HepG2 (cell line): ENCODE results near the gene EPHB4. TPM values are rescaled to one million over a fixed set of nuclear protein-coding genes. Genes with fewer than 3 reads are reported as not detected.
A peak's percentile ranks its signal among the peaks of the same experiment; 100 is the strongest.

Experiments
- ADNP ChIP-seq: sonication (generic); formaldehyde crosslinking; IDR thresholded peaks from 2 replicates; pipeline ENCODE4 v1.4.0; 2020; ENCODE audit warnings: missing genetic modification reagents
- ATF1 ChIP-seq: IDR thresholded peaks from 2 replicates; pipeline ENCODE4 v1.6.1; 2016; ENCODE audit warnings: mild to moderate bottlenecking, control low read depth
- ATF7 ChIP-seq, 2 experiments: fragments of 450-650 bp in 1 of 2; sonication (generic) in 1 of 2; formaldehyde crosslinking in 1 of 2; IDR thresholded peaks; 2 replicates each; pipeline versions ENCODE4 v1.4.0 to v1.6.1; 2016 to 2020; ENCODE audit warnings: antibody characterized with exemption in 1 of 2, mild to moderate bottlenecking in 1 of 2, missing genetic modification reagents in 1 of 2
- BRF2 ChIP-seq: sonication (generic); formaldehyde crosslinking; IDR thresholded peaks from 2 replicates; pipeline ENCODE4 v1.8.1; 2022; ENCODE audit warnings: mild to moderate bottlenecking, missing genetic modification reagents
- CREBL2 ChIP-seq: sonication (generic); formaldehyde crosslinking; IDR thresholded peaks from 2 replicates; pipeline ENCODE4 v1.8.1; 2023; ENCODE audit warnings: missing genetic modification reagents, mild to moderate bottlenecking, borderline replicate concordance
- KMT2A ChIP-seq: sonication (generic); formaldehyde crosslinking; IDR thresholded peaks from 2 replicates; pipeline ENCODE4 v1.4.0; 2020; ENCODE audit warnings: missing genetic modification reagents
- KMT2B ChIP-seq: IDR thresholded peaks from 2 replicates; pipeline ENCODE4 v1.6.1; 2016; ENCODE audit warnings: missing genetic modification reagents, missing compliant biosample characterization
- NKX3-1 ChIP-seq: sonication (generic); formaldehyde crosslinking; IDR thresholded peaks from 2 replicates; pipeline ENCODE4 v1.5.0; 2020; ENCODE audit warnings: missing genetic modification reagents
- SOX6 ChIP-seq, 2 experiments: fragments of 450-650 bp in 1 of 2; sonication (generic) in 1 of 2; formaldehyde crosslinking in 1 of 2; IDR thresholded peaks; 2 replicates each; pipeline versions ENCODE4 v1.4.0 to v1.6.1; 2017 to 2020; ENCODE audit warnings: antibody characterized with exemption in 1 of 2, mild to moderate bottlenecking in 1 of 2, missing genetic modification reagents in 1 of 2
- TOPORS ChIP-seq: sonication (generic); formaldehyde crosslinking; IDR thresholded peaks from 2 replicates; pipeline ENCODE4 v1.8.0; 2023; ENCODE audit warnings: mild to moderate bottlenecking, missing genetic modification reagents
- ZBTB37 ChIP-seq: sonication (generic); formaldehyde crosslinking; IDR thresholded peaks from 2 replicates; pipeline ENCODE4 v1.4.0; 2020; ENCODE audit warnings: mild to moderate bottlenecking, missing genetic modification reagents
- ZC3H4 ChIP-seq: sonication (generic); formaldehyde crosslinking; IDR thresholded peaks from 2 replicates; pipeline ENCODE4 v1.4.0; 2020; ENCODE audit warnings: missing genetic modification reagents, borderline replicate concordance
- ZNF558 ChIP-seq: sonication (generic); formaldehyde crosslinking; IDR thresholded peaks from 2 replicates; pipeline ENCODE4 v1.9.0; 2022; ENCODE audit warnings: mild to moderate bottlenecking, missing genetic modification reagents, borderline replicate concordance
- ZNF564 ChIP-seq: sonication (generic); formaldehyde crosslinking; IDR thresholded peaks from 2 replicates; pipeline ENCODE4 v1.8.1; 2023; ENCODE audit warnings: mild to moderate bottlenecking, missing genetic modification reagents
- ZNF709 ChIP-seq: sonication (generic); formaldehyde crosslinking; IDR thresholded peaks from 2 replicates; pipeline ENCODE4 v1.5.0; 2020; ENCODE audit warnings: mild to moderate bottlenecking, missing genetic modification reagents
- ZNF737 ChIP-seq: sonication (generic); formaldehyde crosslinking; IDR thresholded peaks from 2 replicates; pipeline ENCODE4 v1.5.0; 2020; ENCODE audit warnings: missing genetic modification reagents, mild to moderate bottlenecking, borderline replicate concordance
- polyA plus RNA-seq, 8 experiments: library from polyadenylated mRNA; depleted of rRNA in 3 of 8; stranded (reverse) in 7 of 8; unstranded in 1 of 8; fragments of >200 nt; fragmentation: Illumina TruSeq in 4 of 8; extraction: Trizol in 4 of 8; gene quantifications; 2 replicates each; pipeline versions ENCODE4 v1.2.1 to v1.2.3, GENCODE V29; 2011 to 2016; ENCODE audit warnings: low read depth in 4 of 8, missing spikeins in 1 of 8, mixed read lengths in 1 of 8; ENCODE audit not compliant: insufficient read depth in 1 of 8
- total RNA-seq, 5 experiments: library from RNA; depleted of rRNA; stranded (reverse); fragments of >200 nt; fragmentation: Illumina TruSeq; extraction: Trizol; gene quantifications; 2 replicates each; pipeline ENCODE4 v1.2.3, GENCODE V29; 2016; ENCODE audit warnings: low read depth in 1 of 5
- TF ChIP-seq, protein P1 (sequence below): sonication (generic); formaldehyde crosslinking; IDR thresholded peaks from 2 replicates; pipeline ENCODE4 v1.8.1; 2023; ENCODE audit warnings: mild to moderate bottlenecking, inconsistent platforms, moderate library complexity, missing genetic modification reagents, borderline replicate concordance
- TF ChIP-seq, protein P2 (sequence below): fragments of 450-650 bp; IDR thresholded peaks from 2 replicates; pipeline ENCODE4 v1.6.1; 2017
- TF ChIP-seq, protein P3 (sequence below): sonication (generic); formaldehyde crosslinking; IDR thresholded peaks from 2 replicates; pipeline ENCODE4 v1.5.1; 2020; ENCODE audit warnings: mild to moderate bottlenecking, missing genetic modification reagents, moderate library complexity

The EPHB4 gene
- total and polyA plus RNA-seq, 2 of the 13 experiments (the other 11 are each of a cell fraction or from before 2014, with no cell fraction given): 61.4 to 69.6 TPM

GRCh38 chr7:100873599-100874299, 46.4 kb upstream of the EPHB4 start (continued):
- TF ChIP-seq, protein P1, sequence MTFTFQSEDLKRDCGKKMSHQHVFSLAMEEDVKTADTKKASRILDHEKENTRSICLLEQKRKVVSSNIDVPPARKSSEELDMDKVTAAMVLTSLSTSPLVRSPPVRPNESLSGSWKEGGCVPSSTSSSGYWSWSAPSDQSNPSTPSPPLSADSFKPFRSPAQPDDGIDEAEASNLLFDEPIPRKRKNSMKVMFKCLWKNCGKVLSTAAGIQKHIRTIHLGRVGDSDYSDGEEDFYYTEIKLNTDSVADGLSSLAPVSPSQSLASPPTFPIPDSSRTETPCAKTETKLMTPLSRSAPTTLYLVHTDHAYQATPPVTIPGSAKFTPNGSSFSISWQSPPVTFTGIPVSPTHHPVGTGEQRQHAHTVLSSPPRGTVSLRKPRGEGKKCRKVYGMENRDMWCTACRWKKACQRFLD: no peak
- TF ChIP-seq, protein P2, sequence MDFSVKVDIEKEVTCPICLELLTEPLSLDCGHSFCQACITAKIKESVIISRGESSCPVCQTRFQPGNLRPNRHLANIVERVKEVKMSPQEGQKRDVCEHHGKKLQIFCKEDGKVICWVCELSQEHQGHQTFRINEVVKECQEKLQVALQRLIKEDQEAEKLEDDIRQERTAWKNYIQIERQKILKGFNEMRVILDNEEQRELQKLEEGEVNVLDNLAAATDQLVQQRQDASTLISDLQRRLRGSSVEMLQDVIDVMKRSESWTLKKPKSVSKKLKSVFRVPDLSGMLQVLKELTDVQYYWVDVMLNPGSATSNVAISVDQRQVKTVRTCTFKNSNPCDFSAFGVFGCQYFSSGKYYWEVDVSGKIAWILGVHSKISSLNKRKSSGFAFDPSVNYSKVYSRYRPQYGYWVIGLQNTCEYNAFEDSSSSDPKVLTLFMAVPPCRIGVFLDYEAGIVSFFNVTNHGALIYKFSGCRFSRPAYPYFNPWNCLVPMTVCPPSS: no peak
- TF ChIP-seq ATF7 (IDR thresholded peaks at IDR 0.05) (no peak), ATF7 (CRISPR knock-in tag; IDR thresholded peaks at IDR 0.05) (no peak), ZNF737 (CRISPR knock-in tag) (0 out of 2 replicates have a peak, but pooled peaks have one; percentile 3), ZNF709 (CRISPR knock-in tag) (no peak), TOPORS (CRISPR knock-in tag) (no peak), ATF1 (no peak), NKX3-1 (CRISPR knock-in tag) (no peak), ZC3H4 (CRISPR knock-in tag) (peak; percentile 64; the same call in 1 of the 2 replicates), ADNP (CRISPR knock-in tag) (0 out of 2 replicates have a peak, but pooled peaks have one; percentile 18), ZNF558 (CRISPR knock-in tag) (no peak), KMT2B (CRISPR knock-in tag) (no peak), BRF2 (CRISPR knock-in tag) (no peak), ZNF564 (CRISPR knock-in tag) (no peak), KMT2A (CRISPR knock-in tag) (no peak), SOX6 (IDR thresholded peaks at IDR 0.05) (no peak), SOX6 (CRISPR knock-in tag; IDR thresholded peaks at IDR 0.05) (0 out of 2 replicates have a peak, but pooled peaks have one; percentile 7), ZBTB37 (no peak), CREBL2 (CRISPR knock-in tag) (no peak)
- TF ChIP-seq, protein P3, sequence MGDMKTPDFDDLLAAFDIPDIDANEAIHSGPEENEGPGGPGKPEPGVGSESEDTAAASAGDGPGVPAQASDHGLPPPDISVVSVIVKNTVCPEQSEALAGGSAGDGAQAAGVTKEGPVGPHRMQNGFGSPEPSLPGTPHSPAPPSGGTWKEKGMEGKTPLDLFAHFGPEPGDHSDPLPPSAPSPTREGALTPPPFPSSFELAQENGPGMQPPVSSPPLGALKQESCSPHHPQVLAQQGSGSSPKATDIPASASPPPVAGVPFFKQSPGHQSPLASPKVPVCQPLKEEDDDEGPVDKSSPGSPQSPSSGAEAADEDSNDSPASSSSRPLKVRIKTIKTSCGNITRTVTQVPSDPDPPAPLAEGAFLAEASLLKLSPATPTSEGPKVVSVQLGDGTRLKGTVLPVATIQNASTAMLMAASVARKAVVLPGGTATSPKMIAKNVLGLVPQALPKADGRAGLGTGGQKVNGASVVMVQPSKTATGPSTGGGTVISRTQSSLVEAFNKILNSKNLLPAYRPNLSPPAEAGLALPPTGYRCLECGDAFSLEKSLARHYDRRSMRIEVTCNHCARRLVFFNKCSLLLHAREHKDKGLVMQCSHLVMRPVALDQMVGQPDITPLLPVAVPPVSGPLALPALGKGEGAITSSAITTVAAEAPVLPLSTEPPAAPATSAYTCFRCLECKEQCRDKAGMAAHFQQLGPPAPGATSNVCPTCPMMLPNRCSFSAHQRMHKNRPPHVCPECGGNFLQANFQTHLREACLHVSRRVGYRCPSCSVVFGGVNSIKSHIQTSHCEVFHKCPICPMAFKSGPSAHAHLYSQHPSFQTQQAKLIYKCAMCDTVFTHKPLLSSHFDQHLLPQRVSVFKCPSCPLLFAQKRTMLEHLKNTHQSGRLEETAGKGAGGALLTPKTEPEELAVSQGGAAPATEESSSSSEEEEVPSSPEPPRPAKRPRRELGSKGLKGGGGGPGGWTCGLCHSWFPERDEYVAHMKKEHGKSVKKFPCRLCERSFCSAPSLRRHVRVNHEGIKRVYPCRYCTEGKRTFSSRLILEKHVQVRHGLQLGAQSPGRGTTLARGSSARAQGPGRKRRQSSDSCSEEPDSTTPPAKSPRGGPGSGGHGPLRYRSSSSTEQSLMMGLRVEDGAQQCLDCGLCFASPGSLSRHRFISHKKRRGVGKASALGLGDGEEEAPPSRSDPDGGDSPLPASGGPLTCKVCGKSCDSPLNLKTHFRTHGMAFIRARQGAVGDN (CRISPR knock-in tag): no peak
